Breast epithelium (tissue), 3 donors: ENCODE results near the gene BICD1.

ENCODE experiments used
- CTCF ChIP-seq, 3 donors: fragments of 450-650 bp; IDR thresholded peaks; one replicate each; pipeline ENCODE4 v1.5.1; 2016 to 2017; ENCODE audit warnings: antibody characterized with exemption in 3 of 3, mild to moderate bottlenecking in 3 of 3, moderate library complexity in 3 of 3
- POLR2A ChIP-seq: fragments of 450-650 bp; IDR thresholded peaks from one replicate; pipeline ENCODE4 v1.6.1; 2016; ENCODE audit warnings: antibody characterized with exemption, mild to moderate bottlenecking, moderate library complexity

- TF ChIP-seq CTCF (IDR thresholded peaks at IDR 0.05) (no peak), POLR2A (no peak)
Measured at GRCh38 chr12:32309811-32310736, 203.4 kb downstream of the BICD1 start.
